Osteocyte (in vitro differentiated cells): ENCODE results near the gene SLFN12. TPM values are rescaled to one million over a fixed set of nuclear protein-coding genes. Genes with fewer than 3 reads are reported as not detected.

Experiments used
- DNase-seq: peaks from one replicate; pipeline ENCODE4 v3.0.0; 2021; ENCODE audit warnings: mixed read lengths; ENCODE audit not compliant: unreplicated experiment; ENCODE audit errors: extremely low spot score
- H3K27ac Mint-ChIP-seq: one replicate; pipeline ENCODE4 v1.8.0; 2021; ENCODE audit warnings: mild to moderate bottlenecking, mixed read lengths; ENCODE audit not compliant: unreplicated experiment
- H3K27me3 Mint-ChIP-seq: one replicate; pipeline ENCODE4 v1.8.0; 2021; ENCODE audit warnings: mixed read lengths; ENCODE audit not compliant: unreplicated experiment
- H3K36me3 Mint-ChIP-seq: one replicate; pipeline ENCODE4 v1.8.0; 2021; ENCODE audit warnings: mixed read lengths; ENCODE audit not compliant: unreplicated experiment
- H3K4me1 Mint-ChIP-seq: one replicate; pipeline ENCODE4 v1.8.0; 2021; ENCODE audit warnings: mixed read lengths; ENCODE audit not compliant: unreplicated experiment
- H3K4me3 Mint-ChIP-seq: one replicate; pipeline ENCODE4 v1.8.0; 2021; ENCODE audit warnings: mild to moderate bottlenecking, moderate library complexity, mixed read lengths; ENCODE audit not compliant: unreplicated experiment
- H3K9me3 Mint-ChIP-seq: one replicate; pipeline ENCODE4 v1.8.0; 2021; ENCODE audit warnings: mixed read lengths; ENCODE audit not compliant: unreplicated experiment
- CTCF ChIP-seq: fragments of 200-600 bp; sonication (generic); IDR thresholded peaks from 2 replicates; pipeline ENCODE4 v1.5.0; 2021; ENCODE audit warnings: antibody characterized with exemption, mild to moderate bottlenecking, moderate library complexity
- total RNA-seq: library from RNA; stranded (reverse); gene quantifications from 2 replicates; pipeline ENCODE4 v1.2.1, GENCODE V29; 2021

SLFN12 gene
- total RNA-seq, 1 donor from 2014 or later, result 24.2 TPM

- no peak for TF ChIP-seq CTCF
- Mint-ChIP-seq H3K4me3 (peak overlapping the region; percentile 90), H3K27ac (peak overlapping the region; percentile 97), H3K27me3 (peaks cover 57% of the 10 kb centered on the region), H3K9me3 (peaks cover 21% of the 10 kb centered on the region), H3K36me3 (peaks cover 4% of the 10 kb centered on the region), H3K4me1 (peaks cover 32% of the 10 kb centered on the region)
- DNase-seq, result no peak
These were observed 58.1 kb downstream of the SLFN12 start for GRCh38 chr17:35373984-35374765.

- DNase-seq, result peak; percentile 89
- Mint-ChIP-seq H3K4me1 (peaks cover 32% of the 10 kb centered on the region), H3K36me3 (peaks cover 4% of the 10 kb centered on the region), H3K27me3 (peaks cover 53% of the 10 kb centered on the region), H3K27ac (peak within 1 kb of the TSS; percentile 97), H3K9me3 (peaks cover 21% of the 10 kb centered on the region), H3K4me3 (peak within 1 kb of the TSS; percentile 90)
- TF ChIP-seq CTCF, result no peak
These were observed 58.7 kb downstream of the SLFN12 start, which contains the start of gene SLFN11 for GRCh38 chr17:35373534-35373983. TSS of gene SLFN11 (minus strand) at chr17:35373621. CDS start at chr17:35363807, 9,814 bp downstream.

GRCh38 chr17:35372846-35373533, 59.3 kb downstream of the SLFN12 start:
- peaks cover 32% of the 10 kb centered on the region for H3K4me1 Mint-ChIP-seq
- DNase-seq, result no peak
- H3K4me3 Mint-ChIP-seq, result peak overlapping the region; percentile 90
- H3K27me3 Mint-ChIP-seq, result peaks cover 49% of the 10 kb centered on the region
- peaks cover 21% of the 10 kb centered on the region for H3K9me3 Mint-ChIP-seq
- H3K27ac Mint-ChIP-seq, result peak overlapping the region; percentile 97
- peaks cover 4% of the 10 kb centered on the region for H3K36me3 Mint-ChIP-seq
- TF ChIP-seq CTCF, result no peak

- Mint-ChIP-seq H3K27ac (no peak overlapping the region), H3K36me3 (peaks cover 4% of the 10 kb centered on the region), H3K9me3 (peaks cover 21% of the 10 kb centered on the region), H3K4me1 (peaks cover 32% of the 10 kb centered on the region), H3K27me3 (peaks cover 43% of the 10 kb centered on the region), H3K4me3 (peak overlapping the region; percentile 46)
- no peak for TF ChIP-seq CTCF
- no peak for DNase-seq
These were observed 60.4 kb downstream of the SLFN12 start for GRCh38 chr17:35371934-35372333.
